Measurements from ENCODE around the gene KCNK18.

GRCh38 chr10:117152668-117153067 lies 44.6 kb upstream of the KCNK18 start:
- TF ChIP-seq JUN (IDR thresholded peaks at IDR 0.05; ENCODE audit: borderline replicate concordance, insufficient read depth, insufficient read length, low read depth) (no peak), POLR2A (IDR thresholded peaks at IDR 0.05; ENCODE audit: low read depth, low read length) (no peak), EZH2 (IDR thresholded peaks at IDR 0.05; ENCODE audit: borderline replicate concordance, low read depth, low read length, severe bottlenecking) (no peak), POLR2AphosphoS5 (IDR thresholded peaks at IDR 0.05; ENCODE audit: insufficient read depth, low read depth, low read length) (no peak), FOS (IDR thresholded peaks at IDR 0.05; ENCODE audit: borderline replicate concordance, insufficient read depth, low read length) (no peak)
- TF ChIP-seq, protein P1, sequence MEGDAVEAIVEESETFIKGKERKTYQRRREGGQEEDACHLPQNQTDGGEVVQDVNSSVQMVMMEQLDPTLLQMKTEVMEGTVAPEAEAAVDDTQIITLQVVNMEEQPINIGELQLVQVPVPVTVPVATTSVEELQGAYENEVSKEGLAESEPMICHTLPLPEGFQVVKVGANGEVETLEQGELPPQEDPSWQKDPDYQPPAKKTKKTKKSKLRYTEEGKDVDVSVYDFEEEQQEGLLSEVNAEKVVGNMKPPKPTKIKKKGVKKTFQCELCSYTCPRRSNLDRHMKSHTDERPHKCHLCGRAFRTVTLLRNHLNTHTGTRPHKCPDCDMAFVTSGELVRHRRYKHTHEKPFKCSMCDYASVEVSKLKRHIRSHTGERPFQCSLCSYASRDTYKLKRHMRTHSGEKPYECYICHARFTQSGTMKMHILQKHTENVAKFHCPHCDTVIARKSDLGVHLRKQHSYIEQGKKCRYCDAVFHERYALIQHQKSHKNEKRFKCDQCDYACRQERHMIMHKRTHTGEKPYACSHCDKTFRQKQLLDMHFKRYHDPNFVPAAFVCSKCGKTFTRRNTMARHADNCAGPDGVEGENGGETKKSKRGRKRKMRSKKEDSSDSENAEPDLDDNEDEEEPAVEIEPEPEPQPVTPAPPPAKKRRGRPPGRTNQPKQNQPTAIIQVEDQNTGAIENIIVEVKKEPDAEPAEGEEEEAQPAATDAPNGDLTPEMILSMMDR (IDR thresholded peaks at IDR 0.05; ENCODE audit: extremely low read depth in 1 of 2, insufficient read depth in 1 of 2, low read depth in 1 of 2, low read length in 2 of 2): no peak
- TF ChIP-seq, protein P2, sequence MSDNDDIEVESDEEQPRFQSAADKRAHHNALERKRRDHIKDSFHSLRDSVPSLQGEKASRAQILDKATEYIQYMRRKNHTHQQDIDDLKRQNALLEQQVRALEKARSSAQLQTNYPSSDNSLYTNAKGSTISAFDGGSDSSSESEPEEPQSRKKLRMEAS (IDR thresholded peaks at IDR 0.05; ENCODE audit: insufficient read depth, insufficient read length): no peak
